ENCODE data around the gene STYXL2.

Gene STYXL2

DNA sequence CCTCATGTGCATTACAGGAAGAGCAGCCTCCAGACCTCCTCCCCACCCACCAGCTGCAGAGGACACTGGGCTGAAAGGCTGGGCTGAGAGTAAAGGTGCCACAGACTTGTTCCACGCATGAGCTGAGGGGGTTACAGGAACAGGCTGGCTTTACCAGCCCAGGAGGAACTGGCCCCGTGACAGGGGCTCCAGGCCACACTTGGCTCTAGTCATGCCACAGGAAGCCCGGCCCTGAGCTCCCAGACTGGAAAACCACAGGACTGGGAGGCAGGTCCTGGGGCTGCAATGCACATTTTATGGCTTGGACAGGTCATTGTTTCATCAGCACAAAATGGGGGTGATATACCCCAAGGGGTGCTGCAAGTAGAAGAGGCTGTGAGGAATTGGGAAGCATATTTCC is 39.3 kb upstream of the STYXL2 start:
- ATAC-seq, result no peak
- no peak for TF ChIP-seq ZFP30 (CRISPR knock-in tag; IDR thresholded peaks at IDR 0.05)
- TF ChIP-seq ZFP3 (CRISPR knock-in tag; IDR thresholded peaks at IDR 0.05), result no peak
- TF ChIP-seq ZC3H10 (CRISPR knock-in tag; IDR thresholded peaks at IDR 0.05), result no peak
- TF ChIP-seq SNAI2 (CRISPR knock-in tag; IDR thresholded peaks at IDR 0.05), result no peak
- no peak for TF ChIP-seq POU6F1 (CRISPR knock-in tag; IDR thresholded peaks at IDR 0.05; ENCODE audit: borderline replicate concordance, low read depth)
- no peak for TF ChIP-seq BACH2 (CRISPR knock-in tag; IDR thresholded peaks at IDR 0.05; ENCODE audit: borderline replicate concordance)
- no peak for TF ChIP-seq ZNF565 (CRISPR knock-in tag; conservative IDR thresholded peaks at IDR 0.05; ENCODE audit: low read depth)
- TF ChIP-seq ESRRG (CRISPR knock-in tag; IDR thresholded peaks at IDR 0.05), result no peak
- no peak for TF ChIP-seq ISL1 (CRISPR knock-in tag; IDR thresholded peaks at IDR 0.05)
- TF ChIP-seq, protein P1, sequence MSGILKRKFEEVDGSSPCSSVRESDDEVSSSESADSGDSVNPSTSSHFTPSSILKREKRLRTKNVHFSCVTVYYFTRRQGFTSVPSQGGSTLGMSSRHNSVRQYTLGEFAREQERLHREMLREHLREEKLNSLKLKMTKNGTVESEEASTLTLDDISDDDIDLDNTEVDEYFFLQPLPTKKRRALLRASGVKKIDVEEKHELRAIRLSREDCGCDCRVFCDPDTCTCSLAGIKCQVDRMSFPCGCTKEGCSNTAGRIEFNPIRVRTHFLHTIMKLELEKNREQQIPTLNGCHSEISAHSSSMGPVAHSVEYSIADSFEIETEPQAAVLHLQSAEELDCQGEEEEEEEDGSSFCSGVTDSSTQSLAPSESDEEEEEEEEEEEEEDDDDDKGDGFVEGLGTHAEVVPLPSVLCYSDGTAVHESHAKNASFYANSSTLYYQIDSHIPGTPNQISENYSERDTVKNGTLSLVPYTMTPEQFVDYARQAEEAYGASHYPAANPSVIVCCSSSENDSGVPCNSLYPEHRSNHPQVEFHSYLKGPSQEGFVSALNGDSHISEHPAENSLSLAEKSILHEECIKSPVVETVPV (CRISPR knock-in tag; IDR thresholded peaks at IDR 0.05), result no peak
- no peak for TF ChIP-seq PATZ1 (CRISPR knock-in tag; IDR thresholded peaks at IDR 0.05; ENCODE audit: borderline replicate concordance)
- TF ChIP-seq TOX (CRISPR knock-in tag; IDR thresholded peaks at IDR 0.05; ENCODE audit: borderline replicate concordance), result no peak
- no peak for TF ChIP-seq PPARA (CRISPR knock-in tag; IDR thresholded peaks at IDR 0.05; ENCODE audit: borderline replicate concordance)
- TF ChIP-seq RARB (CRISPR knock-in tag; IDR thresholded peaks at IDR 0.05), result no peak
- no peak for TF ChIP-seq CSDC2 (CRISPR knock-in tag; IDR thresholded peaks at IDR 0.05)
- TF ChIP-seq GLIS3 (CRISPR knock-in tag; IDR thresholded peaks at IDR 0.05), result no peak
- TF ChIP-seq ARNTL (CRISPR knock-in tag; IDR thresholded peaks at IDR 0.05; ENCODE audit: borderline replicate concordance, low read depth), result no peak
- TF ChIP-seq OSR1 (CRISPR knock-in tag; IDR thresholded peaks at IDR 0.05), result no peak
- no peak for TF ChIP-seq ZNF70 (CRISPR knock-in tag; IDR thresholded peaks at IDR 0.05)

- TF ChIP-seq ZNF565 (CRISPR knock-in tag; conservative IDR thresholded peaks at IDR 0.05; ENCODE audit: low read depth) (no peak), CREB5 (CRISPR knock-in tag; IDR thresholded peaks at IDR 0.05; ENCODE audit: low read depth) (no peak), ZNF70 (CRISPR knock-in tag; IDR thresholded peaks at IDR 0.05) (no peak), ESRRG (CRISPR knock-in tag; IDR thresholded peaks at IDR 0.05) (no peak), RARB (CRISPR knock-in tag; IDR thresholded peaks at IDR 0.05) (no peak), TCF4 (CRISPR knock-in tag; IDR thresholded peaks at IDR 0.05; ENCODE audit: borderline replicate concordance) (no peak), SNAI2 (CRISPR knock-in tag; IDR thresholded peaks at IDR 0.05) (no peak), GLIS3 (CRISPR knock-in tag; IDR thresholded peaks at IDR 0.05) (no peak), PPARA (CRISPR knock-in tag; IDR thresholded peaks at IDR 0.05; ENCODE audit: borderline replicate concordance) (no peak), ZNF8 (CRISPR knock-in tag; IDR thresholded peaks at IDR 0.05) (no peak), BACH2 (CRISPR knock-in tag; IDR thresholded peaks at IDR 0.05; ENCODE audit: borderline replicate concordance) (no peak), TOX (CRISPR knock-in tag; IDR thresholded peaks at IDR 0.05; ENCODE audit: borderline replicate concordance) (no peak), TSHZ2 (CRISPR knock-in tag; IDR thresholded peaks at IDR 0.05) (no peak), ZFP3 (CRISPR knock-in tag; IDR thresholded peaks at IDR 0.05) (no peak), CSDC2 (CRISPR knock-in tag; IDR thresholded peaks at IDR 0.05) (no peak), ZC3H10 (CRISPR knock-in tag; IDR thresholded peaks at IDR 0.05) (no peak), PATZ1 (CRISPR knock-in tag; IDR thresholded peaks at IDR 0.05; ENCODE audit: borderline replicate concordance) (no peak), POU6F1 (CRISPR knock-in tag; IDR thresholded peaks at IDR 0.05; ENCODE audit: borderline replicate concordance, low read depth) (no peak), ARNTL (CRISPR knock-in tag; IDR thresholded peaks at IDR 0.05; ENCODE audit: borderline replicate concordance, low read depth) (no peak)
- TF ChIP-seq, protein P1 (CRISPR knock-in tag; IDR thresholded peaks at IDR 0.05), result no peak
- no peak for ATAC-seq
Observed at GRCh38 chr1:167054946-167055630, 38.8 kb upstream of the STYXL2 start.
